Dermis blood vessel endothelial cell (primary cell): ENCODE measurements around the gene NAA11. TPM values are rescaled to one million over a fixed set of nuclear protein-coding genes. Genes with fewer than 3 reads are reported as not detected.

ENCODE experiments used
- total RNA-seq: library from RNA; depleted of rRNA; stranded (reverse); fragments of >200 nt; gene quantifications from 2 replicates; pipeline ENCODE4 v1.2.3, GENCODE V29; 2014

Gene NAA11
- total RNA-seq, 1 donor from 2014 or later: not detected

Other genes starting within 250 kb of the NAA11 start
- not detected in 2 replicates for gene GK2, start 82.2 kb upstream of the NAA11 start, total RNA-seq